ENCODE measurements around the gene CSMD2.

GRCh38 chr1:34052565-34052964, 112.5 kb downstream of the CSMD2 start:
- TF ChIP-seq CTCF (IDR thresholded peaks at IDR 0.05), result no peak
- no peak for TF ChIP-seq EP300 (IDR thresholded peaks at IDR 0.05)

Measured in upper lobe of left lung (tissue), 4 donors.